Activated CD8-positive, alpha-beta T cell treated with anti-CD3 and anti-CD28 coated beads for 36 hours (primary cell): ENCODE measurements around the gene SIRPB2. TPM values are rescaled to one million over a fixed set of nuclear protein-coding genes. Genes with fewer than 3 reads are reported as not detected.
A peak's percentile ranks its signal among the peaks of the same experiment; 100 is the strongest.

ENCODE experiments used
- ATAC-seq: fragments of 200-7000 bp; cut with Tn5 transposase; one replicate; pipeline ENCODE4 v1.10.0; 2021; ENCODE audit warnings: mild to moderate bottlenecking, moderate library complexity
- CTCF ChIA-PET: fragments of 350-600 bp; sonication (Branson Sonifier 250); formaldehyde crosslinking; loops from one replicate; lab custom pipeline; 2021; ENCODE audit warnings: antibody characterized with exemption; lab: Charles Lee
- POLR2A ChIA-PET: fragments of 350-600 bp; sonication (Branson Sonifier 250); formaldehyde crosslinking; loops from one replicate; lab custom pipeline; 2021; ENCODE audit warnings: antibody characterized with exemption; lab: Charles Lee
- DNase-seq: peaks from one replicate; pipeline ENCODE4 v3.0.0-alpha.2; 2020
- H3K27ac Mint-ChIP-seq: one replicate; pipeline ENCODE4 v1.8.0; 2021; ENCODE audit warnings: mild to moderate bottlenecking, mixed read lengths
- H3K27me3 Mint-ChIP-seq: one replicate; pipeline ENCODE4 v1.8.0; 2021; ENCODE audit warnings: mixed read lengths
- H3K36me3 Mint-ChIP-seq: one replicate; pipeline ENCODE4 v1.8.0; 2021; ENCODE audit warnings: low read depth, mixed read lengths
- H3K4me1 Mint-ChIP-seq: one replicate; pipeline ENCODE4 v1.8.0; 2021; ENCODE audit warnings: low read depth, mixed read lengths
- H3K4me3 Mint-ChIP-seq: one replicate; pipeline ENCODE4 v1.8.0; 2021; ENCODE audit warnings: mild to moderate bottlenecking, moderate library complexity, mixed read lengths
- H3K9me3 Mint-ChIP-seq: one replicate; pipeline ENCODE4 v1.8.0; 2021; ENCODE audit warnings: mixed read lengths
- CTCF ChIP-seq: fragments of 200-600 bp; IDR thresholded peaks from one replicate; pipeline ENCODE4 v1.8.0; 2022; ENCODE audit warnings: antibody characterized with exemption, mild to moderate bottlenecking
- intact Hi-C: fragments of 100-400 bp; cut with micrococcal nuclease; formaldehyde crosslinking; loops from one replicate; pipeline ENCODE4 v1.10.0; 2022
- total RNA-seq, 2 experiments: library from RNA; stranded (reverse); gene quantifications; one replicate each; pipeline ENCODE4 v1.2.3, GENCODE V29; 2021

SIRPB2 gene
- total RNA-seq, 2 experiments from 2014 or later: not detected

GRCh38 chr20:1440024-1440423 lies 51.2 kb downstream of the SIRPB2 start:
- Mint-ChIP-seq H3K9me3 (no peaks in the 10 kb centered on the region), H3K4me1 (peaks cover 24% of the 10 kb centered on the region), H3K27ac (no peak overlapping the region), H3K4me3 (no peak overlapping the region), H3K36me3 (peaks cover 26% of the 10 kb centered on the region), H3K27me3 (no peaks in the 10 kb centered on the region)
- DNase-seq: peak; percentile 60
- TF ChIP-seq CTCF: peak; percentile 14
- ChIA-PET CTCF (interaction anchor here (0.9 to 1.5 kb wide), 5 partner anchors 26 to 337 kb away, joined by 3 to 6 read pairs (median 4); partner anchors contain the start of gene NSFL1C), POLR2A (interaction anchor here (0.8 kb wide), 1 partner anchor 16 kb away, joined by 3 read pairs; no protein-coding TSS in a partner anchor)
- intact Hi-C loops: no loop called here
- ATAC-seq: peak; percentile 35

- Mint-ChIP-seq H3K9me3 (no peaks in the 10 kb centered on the region), H3K4me1 (peaks cover 35% of the 10 kb centered on the region), H3K27me3 (no peaks in the 10 kb centered on the region), H3K27ac (no peak overlapping the region), H3K36me3 (peaks cover 15% of the 10 kb centered on the region), H3K4me3 (no peak overlapping the region)
- no peak for TF ChIP-seq CTCF
- DNase-seq (no peak), ATAC-seq (no peak)
- ChIA-PET POLR2A (interaction anchor here (0.6 to 1.7 kb wide), 5 partner anchors 21 to 112 kb away, joined by 3 to 5 read pairs (median 3); no protein-coding TSS in a partner anchor), CTCF (interaction anchor here (0.8 to 3.4 kb wide), 13 partner anchors 11 to 339 kb away, joined by 3 to 36 read pairs (median 5); partner anchors contain the start of genes NSFL1C and SDCBP2)
- intact Hi-C loops: no loop called here
Measured at GRCh38 chr20:1438361-1438760, 52.9 kb downstream of the SIRPB2 start.

GRCh38 chr20:1437235-1437904 lies 53.9 kb downstream of the SIRPB2 start:
- intact Hi-C loops: loop anchor here (1.0 kb wide), 1 partner anchor 124 kb away; no protein-coding TSS in a partner anchor
- peak; percentile 89 for TF ChIP-seq CTCF
- Mint-ChIP-seq H3K4me3 (no peak overlapping the region), H3K27ac (no peak overlapping the region), H3K36me3 (peaks cover 7% of the 10 kb centered on the region), H3K27me3 (no peaks in the 10 kb centered on the region), H3K4me1 (peaks cover 35% of the 10 kb centered on the region), H3K9me3 (no peaks in the 10 kb centered on the region)
- ATAC-seq (peak; percentile 29), DNase-seq (peak; percentile 84)
- CTCF ChIA-PET: interaction anchor here (0.6 to 3.4 kb wide), 28 partner anchors 8 to 340 kb away, joined by 3 to 36 read pairs (median 5); partner anchors contain the start of genes NSFL1C, RAD21L1 and SDCBP2
- POLR2A ChIA-PET: interaction anchor here (0.7 to 1.7 kb wide), 2 partner anchors 29 to 79 kb away, joined by 3 to 5 read pairs; no protein-coding TSS in a partner anchor

- POLR2A ChIA-PET: no interaction called here
- Mint-ChIP-seq H3K36me3 (peaks cover 2% of the 10 kb centered on the region), H3K27ac (no peak overlapping the region), H3K9me3 (no peaks in the 10 kb centered on the region), H3K4me1 (peaks cover 29% of the 10 kb centered on the region), H3K4me3 (no peak overlapping the region), H3K27me3 (peaks cover 2% of the 10 kb centered on the region)
- no peak for ATAC-seq
- no peak for DNase-seq
- intact Hi-C loops: no loop called here
- CTCF ChIA-PET: interaction anchor here (0.6 to 3.4 kb wide), 18 partner anchors 12 to 341 kb away, joined by 3 to 26 read pairs (median 4); partner anchors contain the start of genes NSFL1C and RAD21L1
- TF ChIP-seq CTCF: no peak
Measured at GRCh38 chr20:1436263-1436662, 55.0 kb downstream of the SIRPB2 start.
